Left lobe of liver (tissue), 2 donors: Measurements from ENCODE around the gene KRT35. TPM values are rescaled to one million over a fixed set of nuclear protein-coding genes. Genes with fewer than 3 reads are reported as not detected.
A peak's percentile ranks its signal among the peaks of the same experiment; 100 is the strongest.

Experiments used
- ATAC-seq: fragments of 200-7000 bp; cut with Tn5 transposase; one replicate; pipeline ENCODE4 v1.9.1; 2020; ENCODE audit warnings: mild to moderate bottlenecking, moderate library complexity
- DNase-seq: peaks from one replicate; pipeline ENCODE4 v3.0.0-alpha.2; 2020; ENCODE audit warnings: low spot score
- total RNA-seq: library from RNA; stranded (reverse); gene quantifications from one replicate; pipeline ENCODE4 v1.2.1, GENCODE V29; 2021
- donor health status: DM: no; HTN: no; CAD: no; lungs with moderate emphysema.
- donor health status: DM: no; HTN: yes; CAD: no.

Gene KRT35
- total RNA-seq, result not detected

- no peak for DNase-seq
These were observed at the start of gene KRT35 for GRCh38 chr17:41481036-41481435. Gene KRT35 (minus strand): TSS chr17:41481151. CDS start chr17:41481097, 54 bp downstream.

GRCh38 chr17:41530062-41531048 lies 49.4 kb upstream of the KRT35 start:
- ATAC-seq, result no peak
- no peak for DNase-seq

More at GRCh38 chr17:41481036-41481435, at the start of gene KRT35:
- no peak for ATAC-seq

- ATAC-seq (no peak), DNase-seq (no peak)
These were observed 48.6 kb upstream of the KRT35 start for GRCh38 chr17:41529491-41529915.

DNA sequence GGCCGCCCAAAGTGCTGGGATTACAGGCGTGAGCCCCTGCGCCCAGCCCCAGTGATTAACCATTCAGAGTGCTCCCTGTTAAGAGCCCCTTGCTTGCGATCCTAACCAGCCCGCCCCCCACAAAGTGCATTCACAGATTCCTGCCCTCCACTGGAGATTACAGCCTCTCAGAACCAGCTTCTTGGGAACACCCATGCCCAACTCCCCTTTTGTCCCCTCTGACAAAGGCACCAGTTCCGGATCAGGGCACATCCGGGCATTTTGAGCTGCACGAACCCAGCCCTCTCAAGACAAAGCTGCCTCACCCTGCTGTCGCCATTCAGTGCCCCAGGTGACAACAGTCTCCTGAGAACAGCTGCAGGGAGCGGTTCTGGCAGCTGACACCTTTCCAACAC lies 48.0 kb upstream of the KRT35 start:
- ATAC-seq (no peak), DNase-seq (no peak)

DNA sequence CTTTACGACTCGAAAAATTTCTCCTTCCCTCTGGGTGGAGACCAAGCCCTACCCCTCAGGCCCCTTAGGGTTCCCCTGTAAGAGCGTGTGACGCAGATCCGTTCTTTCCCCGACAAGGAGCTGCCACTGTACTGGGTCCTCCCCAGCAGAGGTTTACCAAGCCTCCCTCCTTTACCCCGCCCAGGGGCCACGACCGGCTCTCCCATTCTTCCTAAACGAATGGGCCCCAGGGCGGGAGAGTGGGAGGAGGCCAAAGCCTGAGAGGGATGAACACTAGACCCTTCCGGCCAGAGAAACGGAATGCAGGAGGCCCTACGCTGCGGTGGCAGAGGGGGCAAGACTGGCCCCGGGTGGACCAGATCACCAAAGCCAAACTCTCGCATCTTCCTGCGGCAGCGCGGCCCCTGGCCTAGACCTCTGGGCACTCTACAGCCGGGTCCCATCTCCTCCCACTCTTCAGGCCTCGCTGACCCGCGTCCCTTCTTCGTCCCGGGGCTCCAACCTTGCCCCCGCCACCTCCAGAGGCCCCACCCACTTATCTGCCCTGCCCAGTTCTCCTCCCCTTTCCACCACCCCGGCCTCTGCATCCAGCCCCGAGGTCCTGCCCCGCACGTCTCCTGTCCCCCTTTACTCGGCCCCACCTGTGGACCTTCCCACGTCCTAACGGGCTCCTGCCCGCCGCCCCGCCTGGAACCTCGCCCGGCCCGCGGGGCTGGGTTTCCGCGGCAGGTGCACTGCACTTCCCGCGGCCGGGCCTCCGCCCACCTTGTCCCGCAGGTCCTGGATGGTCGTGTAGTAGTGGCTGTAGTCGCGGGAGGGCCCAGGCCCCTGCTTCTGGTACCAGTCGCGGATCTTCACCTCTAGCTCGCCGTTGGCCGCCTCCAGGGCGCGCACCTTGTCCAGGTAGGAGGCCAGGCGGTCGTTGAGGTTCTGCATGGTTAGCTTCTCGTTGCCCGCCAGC lies 46.4 kb upstream of the KRT35 start:
- ATAC-seq, result peak; percentile 37
- no peak for DNase-seq

GRCh38 chr17:41524261-41524660 lies 43.3 kb upstream of the KRT35 start:
- ATAC-seq (no peak), DNase-seq (no peak)

DNA sequence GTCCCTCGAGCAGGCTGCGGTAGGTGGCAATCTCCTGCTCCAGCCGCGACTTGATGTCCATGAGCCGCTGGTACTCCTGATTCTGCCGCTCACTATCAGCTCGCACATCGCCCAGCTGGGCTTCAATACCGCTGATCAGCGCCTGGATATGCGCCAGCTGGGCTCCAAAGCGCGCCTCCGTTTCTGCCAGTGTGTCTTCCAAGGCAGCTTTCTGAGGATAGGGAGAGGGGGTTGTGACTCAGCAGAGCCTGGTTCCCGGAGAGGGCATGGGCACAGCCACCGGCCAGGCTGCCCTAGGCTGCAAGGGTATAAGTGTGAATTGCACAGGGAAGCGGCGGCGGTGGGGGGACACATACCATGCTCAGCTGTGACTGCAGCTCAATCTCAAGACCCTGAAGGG lies 42.8 kb upstream of the KRT35 start:
- no peak for DNase-seq
- ATAC-seq, result no peak

DNA sequence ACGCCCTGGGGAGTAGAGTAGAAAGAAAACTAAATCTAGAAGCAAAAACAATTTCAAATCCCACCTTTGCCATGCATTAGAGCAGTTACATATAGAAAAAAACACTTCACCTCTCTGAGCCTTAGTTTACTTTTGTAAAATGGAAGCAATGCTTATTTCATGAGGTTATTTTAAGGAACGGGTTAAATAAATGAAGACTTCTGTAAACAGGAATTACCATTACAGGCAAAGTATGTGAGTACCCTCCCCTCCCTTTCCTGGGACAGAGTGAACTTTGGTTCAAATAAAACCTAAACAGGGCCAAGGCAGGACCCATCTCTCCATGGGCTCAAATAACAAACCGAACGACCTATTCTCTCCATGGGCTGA lies 42.3 kb upstream of the KRT35 start:
- no peak for DNase-seq
- ATAC-seq, result no peak

- ATAC-seq (no peak), DNase-seq (no peak)
These were observed 41.6 kb upstream of the KRT35 start for GRCh38 chr17:41522301-41523224.

DNA sequence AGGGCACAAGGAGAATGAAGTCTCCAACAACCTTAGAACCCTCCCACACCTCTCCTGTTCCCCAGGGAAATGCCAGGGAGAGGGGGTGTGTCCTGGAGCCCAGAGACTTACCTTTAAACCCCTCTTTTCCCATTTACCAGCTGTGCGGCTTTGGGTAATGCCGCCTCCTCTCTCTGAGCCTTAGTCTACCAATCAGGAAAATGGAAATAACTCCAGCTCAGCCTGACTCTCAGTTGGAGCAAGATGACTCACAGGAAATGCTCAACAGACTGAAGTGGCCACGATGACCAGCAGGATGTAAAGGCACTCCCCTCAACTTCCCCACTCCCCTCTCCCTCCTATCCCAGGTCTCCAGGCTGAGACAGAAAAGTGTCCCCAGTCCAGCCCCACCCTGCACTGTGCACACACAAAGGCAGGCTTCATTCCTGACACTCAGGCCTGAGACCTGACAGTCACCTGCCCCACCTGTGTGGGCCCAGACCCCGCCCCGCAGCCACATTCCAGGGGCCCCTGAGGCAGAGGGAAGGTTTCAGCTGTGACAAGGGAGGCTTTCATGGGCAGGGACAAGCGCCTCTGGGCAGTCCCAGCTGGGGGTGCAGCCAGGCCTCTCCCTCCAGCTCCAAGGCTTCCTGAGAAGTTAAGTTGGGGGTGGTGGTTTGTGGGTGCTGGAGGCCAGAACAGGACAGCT lies 40.8 kb upstream of the KRT35 start:
- peak; percentile 18 for ATAC-seq
- no peak for DNase-seq

DNA sequence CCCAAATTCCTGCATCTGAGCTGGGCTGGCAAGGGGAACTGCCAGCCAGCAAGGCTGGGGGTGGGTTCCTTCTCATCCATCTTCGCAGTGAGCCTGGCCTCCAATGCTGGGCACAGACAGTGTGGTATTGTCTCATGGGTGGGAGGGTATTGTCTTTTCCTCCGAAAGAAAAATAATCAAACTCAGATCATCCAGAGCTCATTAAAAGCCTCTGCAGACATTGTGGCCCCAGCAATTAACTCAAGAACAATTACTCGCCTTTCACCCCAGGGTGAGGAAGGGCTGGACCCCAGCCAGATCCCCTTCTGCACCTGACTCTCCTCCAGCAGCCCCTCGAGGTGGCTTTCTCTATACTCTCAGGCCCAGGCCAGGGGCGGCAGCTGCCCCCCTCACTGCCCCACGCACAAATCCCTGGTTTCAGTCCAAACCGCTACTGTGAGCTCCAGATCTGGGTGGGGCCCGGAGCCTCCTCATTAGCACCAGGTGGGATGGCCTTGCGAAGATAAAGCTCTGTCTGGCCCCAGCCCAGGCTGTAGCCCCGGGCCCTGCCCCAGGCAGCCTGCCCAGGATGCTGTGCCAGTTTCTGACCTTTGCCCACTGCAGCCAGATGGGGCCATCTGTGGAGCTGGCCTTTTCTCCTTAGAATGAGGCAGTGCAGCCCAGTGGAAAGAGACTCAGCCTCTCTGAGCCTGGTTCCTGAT lies 40.0 kb upstream of the KRT35 start:
- ATAC-seq (no peak), DNase-seq (no peak)

- ATAC-seq (no peak), DNase-seq (no peak)
These were observed 38.7 kb upstream of the KRT35 start for GRCh38 chr17:41519501-41520224.

DNA sequence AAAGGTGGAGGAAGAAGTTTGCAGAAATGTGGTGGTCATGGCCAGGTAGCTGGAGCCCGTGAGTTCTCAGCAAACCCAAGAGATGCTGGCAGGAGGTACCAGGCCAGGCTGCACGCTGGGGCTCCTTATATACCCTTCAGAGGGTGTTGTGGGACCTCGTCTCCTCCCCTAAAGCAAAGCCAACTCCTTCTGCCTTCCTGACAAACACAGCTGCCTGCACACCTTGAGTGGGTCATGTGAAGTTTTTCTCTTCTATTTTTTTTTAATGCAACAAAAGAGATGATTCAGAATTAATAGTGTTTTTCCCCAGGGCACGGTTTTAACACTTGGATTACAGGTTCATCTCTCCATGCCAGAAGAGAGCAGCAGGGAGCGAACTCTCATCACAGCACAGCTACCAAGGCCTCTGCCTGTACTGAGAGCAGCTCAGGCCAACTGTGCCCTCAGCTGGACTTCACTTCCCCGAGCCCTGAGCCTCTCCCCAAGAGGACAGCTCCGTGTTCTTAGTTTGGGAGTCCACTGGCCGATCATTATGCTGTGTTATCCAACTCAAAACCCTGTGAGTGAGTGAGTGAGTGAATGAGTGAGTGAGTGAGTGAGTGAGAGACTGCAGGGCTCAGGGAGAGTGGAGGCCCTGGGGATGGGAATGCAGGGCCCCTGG lies 38.0 kb upstream of the KRT35 start, which contains the start of gene KRT15:
TSS of gene KRT15 (minus strand) at position 102 of the 661 bp plus-strand sequence. CDS start at position 39, 63 bp downstream.
- no peak for DNase-seq

GRCh38 chr17:41518031-41518430 lies 37.1 kb upstream of the KRT35 start:
- ATAC-seq (no peak), DNase-seq (no peak)

More for the DNA sequence above, 38.0 kb upstream of the KRT35 start, which contains the start of gene KRT15:
- ATAC-seq, result no peak

GRCh38 chr17:41516830-41517283 lies 35.9 kb upstream of the KRT35 start:
- no peak for ATAC-seq
- DNase-seq, result no peak

- ATAC-seq (no peak), DNase-seq (no peak)
These were observed 35.3 kb upstream of the KRT35 start for GRCh38 chr17:41516147-41516829.

GRCh38 chr17:41513168-41513547 lies 32.2 kb upstream of the KRT35 start:
- ATAC-seq (no peak), DNase-seq (no peak)
